ENCODE data around the gene ITGA4. TPM values are rescaled to one million over a fixed set of nuclear protein-coding genes. Genes with fewer than 3 reads are reported as not detected.

Gene ITGA4
- 4.6 and 22.4 TPM in 2 replicates for total RNA-seq

DNA sequence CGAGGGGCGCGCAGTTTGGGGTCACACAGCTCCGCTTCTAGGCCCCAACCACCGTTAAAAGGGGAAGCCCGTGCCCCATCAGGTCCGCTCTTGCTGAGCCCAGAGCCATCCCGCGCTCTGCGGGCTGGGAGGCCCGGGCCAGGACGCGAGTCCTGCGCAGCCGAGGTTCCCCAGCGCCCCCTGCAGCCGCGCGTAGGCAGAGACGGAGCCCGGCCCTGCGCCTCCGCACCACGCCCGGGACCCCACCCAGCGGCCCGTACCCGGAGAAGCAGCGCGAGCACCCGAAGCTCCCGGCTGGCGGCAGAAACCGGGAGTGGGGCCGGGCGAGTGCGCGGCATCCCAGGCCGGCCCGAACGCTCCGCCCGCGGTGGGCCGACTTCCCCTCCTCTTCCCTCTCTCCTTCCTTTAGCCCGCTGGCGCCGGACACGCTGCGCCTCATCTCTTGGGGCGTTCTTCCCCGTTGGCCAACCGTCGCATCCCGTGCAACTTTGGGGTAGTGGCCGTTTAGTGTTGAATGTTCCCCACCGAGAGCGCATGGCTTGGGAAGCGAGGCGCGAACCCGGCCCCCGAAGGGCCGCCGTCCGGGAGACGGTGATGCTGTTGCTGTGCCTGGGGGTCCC is at the start of gene ITGA4:
ITGA4 (plus strand) TSS at position 266 of the 620 bp plus-strand sequence; CDS start at position 535, 269 bp downstream.

Other genes starting within 250 kb of the ITGA4 start
- not detected in 2 replicates for gene CERKL, start 199.7 kb downstream of the ITGA4 start, total RNA-seq
- gene NEUROD1, start 223.1 kb downstream of the ITGA4 start, total RNA-seq: not detected in 2 replicates